Stimulated activated naive CD8-positive, alpha-beta T cell treated with anti-CD3 and anti-CD28 coated beads, Interleukin-15, amount 100 ng/mL, for 72 hours (primary cell): ENCODE measurements around the gene ANKRD29.
"Not testable (repeated sequence)": the region's sequence is repeated elsewhere in the genome, so short reads cannot be mapped to it uniquely, and the experiment has no call there.

Experiments
- ATAC-seq: fragments of 150-1000 bp; cut with Tn5 transposase; 2 replicates; pipeline ENCODE4 v1.10.0; 2021; ENCODE audit warnings: mild to moderate bottlenecking, moderate library complexity
- DNase-seq, 2 donors: peaks; one replicate each; pipeline ENCODE4 v3.0.0; 2021 to 2022
- H3K27ac Mint-ChIP-seq, 2 donors: one replicate each; pipeline ENCODE4 v1.8.0; 2022; ENCODE audit warnings: mild to moderate bottlenecking in 2 of 2, mixed read lengths in 2 of 2, moderate library complexity in 2 of 2
- H3K27me3 Mint-ChIP-seq: one replicate; pipeline ENCODE4 v1.8.0; 2022; ENCODE audit warnings: mixed read lengths
- H3K4me1 Mint-ChIP-seq: one replicate; pipeline ENCODE4 v1.8.0; 2022; ENCODE audit warnings: mild to moderate bottlenecking, mixed read lengths
- H3K4me3 Mint-ChIP-seq, 2 donors: one replicate each; pipeline ENCODE4 v1.8.0; 2022; ENCODE audit warnings: mild to moderate bottlenecking in 2 of 2, mixed read lengths in 2 of 2, moderate library complexity in 1 of 2
- H3K9me3 Mint-ChIP-seq, 2 donors: one replicate each; pipeline ENCODE4 v1.8.0; 2022; ENCODE audit warnings: mixed read lengths in 2 of 2

Gene ANKRD29

GRCh38 chr18:23640052-23640451 lies 22.7 kb downstream of the ANKRD29 start:
- H3K9me3 Mint-ChIP-seq: no peaks in the 10 kb centered on the region
- no peak for ATAC-seq
- DNase-seq: no peak
- peaks cover 7% of the 10 kb centered on the region for H3K27me3 Mint-ChIP-seq
- no peak overlapping the region for H3K4me3 Mint-ChIP-seq
- no peak overlapping the region for H3K27ac Mint-ChIP-seq
- peaks cover 10% of the 10 kb centered on the region for H3K4me1 Mint-ChIP-seq

- DNase-seq, H3K9me3 Mint-ChIP-seq, H3K4me3 Mint-ChIP-seq, H3K27me3 Mint-ChIP-seq, H3K27ac Mint-ChIP-seq, ATAC-seq: not testable (repeated sequence)
- H3K4me1 Mint-ChIP-seq: peaks cover 19% of the 10 kb centered on the region
These were observed 26.3 kb downstream of the ANKRD29 start for GRCh38 chr18:23636433-23636832.

- ATAC-seq (no peak), DNase-seq (no peak)
- H3K4me3 Mint-ChIP-seq: no peak overlapping the region
- H3K9me3 Mint-ChIP-seq: no peaks in the 10 kb centered on the region
- H3K4me1 Mint-ChIP-seq: peaks cover 19% of the 10 kb centered on the region
- peaks cover 7% of the 10 kb centered on the region for H3K27me3 Mint-ChIP-seq
- H3K27ac Mint-ChIP-seq: no peak overlapping the region
These were observed 26.7 kb downstream of the ANKRD29 start for GRCh38 chr18:23636071-23636399.

GRCh38 chr18:23635283-23636070 lies 27.2 kb downstream of the ANKRD29 start:
- ATAC-seq (peak; percentile 26), DNase-seq (no peak)
- Mint-ChIP-seq H3K27me3 (peaks cover 7% of the 10 kb centered on the region), H3K4me1 (peaks cover 19% of the 10 kb centered on the region), H3K4me3 (no peak overlapping the region), H3K9me3 (no peaks in the 10 kb centered on the region), H3K27ac (peak overlapping the region in 1 of 2 donors; percentile 60)

- peaks cover 19% of the 10 kb centered on the region for H3K4me1 Mint-ChIP-seq
- H3K4me3 Mint-ChIP-seq: peak overlapping the region in 1 of 2 donors; percentile 31
- no peak for DNase-seq
- H3K27me3 Mint-ChIP-seq: peaks cover 7% of the 10 kb centered on the region
- ATAC-seq: peak; percentile 48
- H3K27ac Mint-ChIP-seq: no peak overlapping the region
- no peaks in the 10 kb centered on the region for H3K9me3 Mint-ChIP-seq
These were observed 28.0 kb downstream of the ANKRD29 start for GRCh38 chr18:23634692-23635091.

GRCh38 chr18:23632615-23633014 lies 30.1 kb downstream of the ANKRD29 start:
- DNase-seq (no peak), ATAC-seq (no peak)
- peaks cover 19% of the 10 kb centered on the region for H3K4me1 Mint-ChIP-seq
- no peak overlapping the region for H3K27ac Mint-ChIP-seq
- H3K27me3 Mint-ChIP-seq: no peaks in the 10 kb centered on the region
- H3K4me3 Mint-ChIP-seq: no peak overlapping the region
- no peaks in the 10 kb centered on the region for H3K9me3 Mint-ChIP-seq

- Mint-ChIP-seq H3K4me3 (no peak overlapping the region), H3K4me1 (peaks cover 20% of the 10 kb centered on the region), H3K27ac (no peak overlapping the region), H3K27me3 (no peaks in the 10 kb centered on the region), H3K9me3 (no peaks in the 10 kb centered on the region)
- DNase-seq (no peak), ATAC-seq (no peak)
These were observed 31.0 kb downstream of the ANKRD29 start for GRCh38 chr18:23631746-23632145.

- DNase-seq: no peak
- Mint-ChIP-seq H3K27ac (no peak overlapping the region), H3K4me1 (peaks cover 25% of the 10 kb centered on the region), H3K9me3 (no peaks in the 10 kb centered on the region), H3K27me3 (no peaks in the 10 kb centered on the region), H3K4me3 (no peak overlapping the region)
- no peak for ATAC-seq
These were observed 31.4 kb downstream of the ANKRD29 start for GRCh38 chr18:23631312-23631711.

GRCh38 chr18:23629444-23629946 lies 33.2 kb downstream of the ANKRD29 start:
- no peak for DNase-seq
- Mint-ChIP-seq H3K27me3 (no peaks in the 10 kb centered on the region), H3K9me3 (no peaks in the 10 kb centered on the region), H3K4me3 (no peak overlapping the region), H3K27ac (no peak overlapping the region), H3K4me1 (peaks cover 16% of the 10 kb centered on the region)
- ATAC-seq: peak; percentile 64

- Mint-ChIP-seq H3K4me3 (no peak overlapping the region), H3K4me1 (peaks cover 12% of the 10 kb centered on the region), H3K27me3 (no peaks in the 10 kb centered on the region), H3K27ac (no peak overlapping the region), H3K9me3 (no peaks in the 10 kb centered on the region)
- DNase-seq (no peak), ATAC-seq (no peak)
These were observed 34.7 kb downstream of the ANKRD29 start for GRCh38 chr18:23627970-23628369.

GRCh38 chr18:23627321-23627720 lies 35.4 kb downstream of the ANKRD29 start:
- no peak for ATAC-seq
- Mint-ChIP-seq H3K27ac (no peak overlapping the region), H3K4me1 (peaks cover 12% of the 10 kb centered on the region), H3K4me3 (no peak overlapping the region), H3K27me3 (no peaks in the 10 kb centered on the region), H3K9me3 (no peaks in the 10 kb centered on the region)
- DNase-seq: no peak

- Mint-ChIP-seq H3K27ac (no peak overlapping the region), H3K4me1 (peaks cover 12% of the 10 kb centered on the region), H3K4me3 (no peak overlapping the region), H3K27me3 (peaks cover 6% of the 10 kb centered on the region), H3K9me3 (no peaks in the 10 kb centered on the region)
- no peak for ATAC-seq
- DNase-seq: no peak
These were observed 36.0 kb downstream of the ANKRD29 start for GRCh38 chr18:23626451-23627279.

GRCh38 chr18:23623040-23623439 lies 39.7 kb downstream of the ANKRD29 start:
- ATAC-seq (no peak), DNase-seq (no peak)
- no peaks in the 10 kb centered on the region for H3K9me3 Mint-ChIP-seq
- H3K4me1 Mint-ChIP-seq: peaks cover 26% of the 10 kb centered on the region
- H3K4me3 Mint-ChIP-seq: no peak overlapping the region
- H3K27me3 Mint-ChIP-seq: peaks cover 43% of the 10 kb centered on the region
- H3K27ac Mint-ChIP-seq: no peak overlapping the region

- peaks cover 53% of the 10 kb centered on the region for H3K27me3 Mint-ChIP-seq
- H3K9me3 Mint-ChIP-seq: no peaks in the 10 kb centered on the region
- peaks cover 14% of the 10 kb centered on the region for H3K4me1 Mint-ChIP-seq
- DNase-seq (peak in 1 of 2 donors; percentile 17), ATAC-seq (peak; percentile 58)
- no peak overlapping the region for H3K27ac Mint-ChIP-seq
- H3K4me3 Mint-ChIP-seq: peak overlapping the region; percentile 70 to 71
These were observed 43.3 kb downstream of the ANKRD29 start for GRCh38 chr18:23619388-23619881.

- peak overlapping the region; percentile 70 to 71 for H3K4me3 Mint-ChIP-seq
- ATAC-seq (peak; percentile 71), DNase-seq (no peak)
- H3K9me3 Mint-ChIP-seq: no peaks in the 10 kb centered on the region
- H3K4me1 Mint-ChIP-seq: peaks cover 14% of the 10 kb centered on the region
- no peak overlapping the region for H3K27ac Mint-ChIP-seq
- H3K27me3 Mint-ChIP-seq: peaks cover 53% of the 10 kb centered on the region
These were observed 43.8 kb downstream of the ANKRD29 start for GRCh38 chr18:23618862-23619387.
